ENCODE measurements around the gene KAZN. TPM values are rescaled to one million over a fixed set of nuclear protein-coding genes. Genes with fewer than 3 reads are reported as not detected.

KAZN gene
- total RNA-seq, 1 experiment from 2014 or later, result 6.5 TPM

- peak; percentile 67 for DNase-seq (ENCODE audit: low read depth, low spot score)
- in situ Hi-C loops (cut with HindIII; ENCODE audit: low pct_unique_long_range_greater_than_20kb, low sequenced_read_pairs), result no loop called here
Observed at GRCh38 chr1:14605945-14606344, 7.5 kb downstream of the KAZN start.

DNA sequence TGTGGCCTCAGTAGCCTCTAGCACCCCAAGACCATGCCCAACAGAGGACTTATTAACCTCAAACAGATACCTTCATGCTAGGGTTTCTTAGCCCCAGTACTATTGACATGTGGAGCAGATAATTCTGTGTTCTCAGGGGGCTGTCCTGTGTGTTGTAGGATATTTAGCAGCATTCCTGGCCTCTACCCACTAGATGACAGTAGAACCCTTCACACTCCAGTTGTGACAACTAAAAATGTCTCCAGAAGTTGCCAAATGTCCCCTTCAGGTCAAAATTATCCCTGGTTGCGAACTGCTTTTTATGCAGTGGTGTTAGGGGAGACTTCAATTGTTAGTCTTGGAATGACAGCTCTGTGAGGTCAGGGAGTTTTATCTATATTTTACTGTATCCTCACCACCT, 8.1 kb downstream of the KAZN start:
- DNase-seq (ENCODE audit: low read depth, low spot score), result peak; percentile 63
- in situ Hi-C loops (cut with HindIII; ENCODE audit: low pct_unique_long_range_greater_than_20kb, low sequenced_read_pairs), result no loop called here

DNA sequence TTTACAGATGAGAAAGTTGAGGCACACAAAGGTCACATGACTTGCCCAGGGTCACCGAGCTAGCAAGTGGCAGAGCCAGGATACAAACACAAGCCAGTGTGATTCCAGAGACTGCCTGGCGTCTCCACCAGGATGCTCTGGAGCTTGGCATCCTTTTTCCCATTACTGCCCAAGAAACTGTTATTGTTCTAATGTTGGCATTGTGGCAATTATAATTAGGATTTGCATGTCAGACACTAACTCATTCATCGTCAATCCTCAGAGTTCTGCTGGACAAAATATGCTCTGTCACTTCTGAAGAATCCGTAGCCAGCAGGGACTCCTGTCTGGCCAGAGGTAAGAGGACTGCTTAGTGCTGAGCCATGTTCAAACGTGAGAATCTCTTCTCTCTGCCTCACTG, 8.8 kb downstream of the KAZN start:
- no peak for DNase-seq (ENCODE audit: low read depth, low spot score)
- in situ Hi-C loops (cut with HindIII; ENCODE audit: low pct_unique_long_range_greater_than_20kb, low sequenced_read_pairs), result no loop called here

DNA sequence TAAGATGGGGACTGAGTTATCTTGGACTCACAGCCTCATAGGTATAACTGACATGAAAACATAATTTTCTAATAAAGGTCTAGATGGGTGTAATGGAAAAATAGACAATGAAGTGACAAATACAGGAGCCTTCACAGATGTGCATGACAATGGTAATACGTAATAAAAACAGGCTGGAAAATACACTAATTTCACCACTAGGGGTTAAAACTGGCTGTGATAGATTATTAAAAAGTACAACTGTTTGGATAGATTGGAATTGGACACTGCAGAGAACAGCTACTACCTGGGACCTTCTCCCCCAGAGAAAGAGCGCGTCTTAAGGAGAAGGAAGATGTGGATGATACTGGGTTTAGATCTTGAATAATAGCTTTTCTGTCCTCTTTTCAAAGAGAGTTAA, 9.8 kb downstream of the KAZN start:
- DNase-seq (ENCODE audit: low read depth, low spot score), result peak; percentile 29
- in situ Hi-C loops (cut with HindIII; ENCODE audit: low pct_unique_long_range_greater_than_20kb, low sequenced_read_pairs), result no loop called here

DNA sequence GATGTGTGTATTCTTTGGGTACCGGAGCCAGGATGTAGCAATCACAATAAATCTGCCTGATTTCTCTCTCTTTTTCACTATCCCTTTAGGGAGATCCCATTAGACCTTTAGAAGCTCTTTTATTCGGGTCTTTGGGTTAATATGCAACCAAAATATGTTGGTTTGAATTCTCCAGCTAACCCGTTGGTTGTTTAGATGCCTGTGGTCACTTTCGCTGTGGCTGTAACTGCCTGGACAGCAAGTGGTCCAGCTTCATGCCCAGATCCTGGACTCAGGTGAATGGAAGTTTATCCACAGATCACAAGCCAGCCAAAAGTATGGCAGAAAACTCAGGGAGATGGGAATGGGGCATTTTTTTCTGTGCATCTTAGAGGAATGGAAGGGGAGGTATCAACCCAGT, 12.3 kb downstream of the KAZN start:
- in situ Hi-C loops (cut with HindIII; ENCODE audit: low pct_unique_long_range_greater_than_20kb, low sequenced_read_pairs), result no loop called here
- DNase-seq (ENCODE audit: low read depth, low spot score), result no peak

GRCh38 chr1:14611792-14612191, 13.3 kb downstream of the KAZN start:
- in situ Hi-C loops (cut with HindIII; ENCODE audit: low pct_unique_long_range_greater_than_20kb, low sequenced_read_pairs), result no loop called here

DNA sequence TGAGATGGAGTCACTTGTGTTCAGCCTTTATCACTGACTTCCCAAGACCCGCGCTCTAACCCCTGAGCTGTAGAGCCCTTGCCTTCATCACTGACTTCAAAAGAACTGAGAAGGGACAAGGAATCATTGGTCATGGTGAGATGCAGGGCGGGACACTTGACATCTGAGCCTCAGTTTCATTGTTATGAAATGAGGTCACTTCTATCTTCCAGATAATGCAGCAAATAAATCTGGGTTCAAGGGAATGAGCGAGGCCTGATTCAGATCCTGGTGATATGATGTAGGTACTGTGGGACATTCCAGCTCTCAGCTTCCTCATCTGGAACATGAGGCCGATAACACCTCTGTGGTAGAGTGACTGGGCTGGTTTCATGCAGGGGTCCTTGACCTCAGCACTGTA, 13.8 kb downstream of the KAZN start:
- in situ Hi-C loops (cut with HindIII; ENCODE audit: low pct_unique_long_range_greater_than_20kb, low sequenced_read_pairs), result no loop called here
- no peak for DNase-seq (ENCODE audit: low read depth, low spot score)

More at GRCh38 chr1:14611792-14612191, 13.3 kb downstream of the KAZN start:
- DNase-seq (ENCODE audit: low read depth, low spot score), result no peak

DNA sequence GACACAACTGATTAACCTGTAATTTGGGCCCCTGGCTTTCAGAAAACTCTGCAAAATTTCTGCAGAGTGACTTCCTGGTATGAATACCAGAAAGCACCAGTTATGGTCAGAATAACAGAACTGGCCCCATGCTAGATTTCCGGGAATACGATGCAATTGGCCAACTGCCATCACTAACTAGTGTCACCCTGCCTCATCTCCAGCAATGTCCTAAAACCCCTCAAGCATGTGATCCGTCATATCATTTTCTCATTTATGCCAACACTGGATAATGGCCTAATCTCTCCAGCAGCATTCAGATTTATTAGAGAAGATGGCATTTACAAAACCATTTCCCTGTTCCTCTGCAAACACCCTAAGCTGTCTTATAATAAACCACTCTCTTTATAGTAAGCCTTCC, 15.4 kb downstream of the KAZN start:
- in situ Hi-C loops (cut with HindIII; ENCODE audit: low pct_unique_long_range_greater_than_20kb, low sequenced_read_pairs), result no loop called here
- DNase-seq (ENCODE audit: low read depth, low spot score), result no peak

DNA sequence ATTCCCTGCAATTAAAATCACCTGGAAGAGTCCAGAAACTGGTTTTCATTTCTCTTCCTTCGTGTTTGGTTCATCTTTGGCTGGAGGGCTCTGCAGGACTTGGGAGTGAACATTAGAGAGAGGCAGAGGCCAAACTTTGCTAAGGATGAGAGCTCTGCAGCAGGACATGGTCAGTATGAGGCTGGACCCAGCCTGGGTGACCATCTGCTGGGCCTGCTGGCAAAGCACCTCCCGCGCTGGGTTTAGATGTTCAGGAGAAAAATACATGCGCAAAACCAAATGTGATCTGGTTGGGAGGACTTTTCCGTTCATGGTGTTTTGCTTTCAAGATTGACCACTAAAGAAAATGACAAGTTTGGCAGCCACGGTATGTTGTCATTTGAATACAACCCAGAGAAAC, 15.9 kb downstream of the KAZN start:
- no peak for DNase-seq (ENCODE audit: low read depth, low spot score)
- in situ Hi-C loops (cut with HindIII; ENCODE audit: low pct_unique_long_range_greater_than_20kb, low sequenced_read_pairs), result no loop called here

GRCh38 chr1:14615549-14616218, 17.2 kb downstream of the KAZN start:
- in situ Hi-C loops (cut with HindIII; ENCODE audit: low pct_unique_long_range_greater_than_20kb, low sequenced_read_pairs), result no loop called here
- DNase-seq (ENCODE audit: low read depth, low spot score), result no peak

GRCh38 chr1:14616632-14617396, 18.3 kb downstream of the KAZN start:
- DNase-seq (ENCODE audit: low read depth, low spot score), result no peak
- in situ Hi-C loops (cut with HindIII; ENCODE audit: low pct_unique_long_range_greater_than_20kb, low sequenced_read_pairs), result no loop called here

GRCh38 chr1:14617791-14618190, 19.3 kb downstream of the KAZN start:
- no peak for DNase-seq (ENCODE audit: low read depth, low spot score)
- in situ Hi-C loops (cut with HindIII; ENCODE audit: low pct_unique_long_range_greater_than_20kb, low sequenced_read_pairs), result no loop called here

DNA sequence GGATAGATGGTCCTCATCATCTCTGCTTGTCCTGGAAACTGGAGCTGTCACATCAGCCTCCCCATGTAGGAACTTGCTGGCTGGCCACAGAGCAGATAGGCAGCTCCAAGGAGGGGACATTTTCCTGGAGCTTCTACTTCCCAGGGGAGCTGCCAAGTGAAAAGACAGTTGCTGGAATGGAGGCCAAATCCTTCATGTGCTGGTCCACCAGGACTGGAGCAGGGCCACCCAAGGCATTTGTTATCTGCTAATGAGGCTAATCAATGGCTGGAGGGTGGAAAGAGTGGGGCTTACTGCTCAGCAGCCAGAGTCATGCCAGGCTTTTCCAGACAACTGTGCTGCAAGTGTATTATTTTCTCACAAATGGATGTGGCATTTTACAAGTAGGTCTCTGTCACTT, 22.5 kb downstream of the KAZN start:
- in situ Hi-C loops (cut with HindIII; ENCODE audit: low pct_unique_long_range_greater_than_20kb, low sequenced_read_pairs), result no loop called here
- no peak for DNase-seq (ENCODE audit: low read depth, low spot score)

DNA sequence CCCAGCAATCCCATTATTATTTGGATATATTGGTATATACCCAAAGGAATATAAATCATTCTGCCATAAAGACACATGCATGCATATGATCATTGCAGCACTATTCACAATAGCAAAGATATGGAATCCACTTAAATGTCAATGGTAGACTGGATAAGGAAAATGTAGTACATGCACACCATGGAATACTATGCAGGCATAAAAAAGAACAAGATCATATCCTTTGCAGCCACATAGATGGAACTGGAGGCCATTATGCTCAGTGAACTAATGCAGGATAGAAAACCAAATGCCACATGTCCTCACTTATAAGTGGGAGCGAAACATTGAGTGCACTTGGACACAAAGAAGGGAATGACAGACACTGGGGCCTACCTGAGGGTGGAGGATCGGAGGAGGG, 24.6 kb downstream of the KAZN start:
- in situ Hi-C loops (cut with HindIII; ENCODE audit: low pct_unique_long_range_greater_than_20kb, low sequenced_read_pairs), result no loop called here
- DNase-seq (ENCODE audit: low read depth, low spot score), result no peak

DNA sequence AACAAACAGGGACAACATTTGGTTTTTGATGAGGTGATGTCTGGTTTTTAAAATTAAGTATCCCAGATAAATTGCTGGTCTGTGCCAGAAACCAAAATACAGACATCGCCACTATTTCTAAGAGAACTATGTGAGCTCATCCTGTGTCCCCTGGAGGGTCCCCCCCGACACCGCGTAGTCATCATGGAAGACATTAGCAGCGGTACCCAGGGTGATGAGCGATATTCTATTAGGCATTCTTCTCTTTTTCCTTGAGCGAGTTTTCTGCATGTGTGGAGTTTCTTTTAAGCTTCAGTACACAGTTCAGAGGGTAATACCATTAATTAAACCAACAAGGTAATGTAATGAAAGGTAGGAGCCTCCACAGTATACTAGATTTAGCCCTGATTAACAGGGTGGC, 26.5 kb downstream of the KAZN start:
- in situ Hi-C loops (cut with HindIII; ENCODE audit: low pct_unique_long_range_greater_than_20kb, low sequenced_read_pairs), result no loop called here

DNA sequence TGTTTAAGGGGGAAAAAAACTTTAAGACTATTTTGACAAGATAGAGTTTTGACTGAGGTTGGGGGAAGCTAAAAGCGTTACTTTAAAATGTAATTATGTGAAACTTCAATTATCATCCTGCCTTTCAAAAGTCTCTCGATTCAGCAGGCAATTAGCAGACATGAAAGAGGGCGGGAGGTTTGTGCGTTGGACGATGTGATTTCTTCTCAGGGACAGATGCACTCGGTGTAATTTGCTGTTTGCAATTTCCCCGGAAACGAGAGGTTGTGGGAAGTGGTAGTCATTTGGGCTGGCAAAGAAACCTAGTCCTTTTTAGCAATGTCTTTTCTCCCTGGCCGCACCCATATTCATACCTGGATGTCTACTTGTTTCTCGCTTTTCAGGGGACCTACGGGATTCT, 27.1 kb downstream of the KAZN start:
- in situ Hi-C loops (cut with HindIII; ENCODE audit: low pct_unique_long_range_greater_than_20kb, low sequenced_read_pairs), result no loop called here
- DNase-seq (ENCODE audit: low read depth, low spot score), result no peak

More for the DNA sequence above, 26.5 kb downstream of the KAZN start:
- DNase-seq (ENCODE audit: low read depth, low spot score), result no peak

DNA sequence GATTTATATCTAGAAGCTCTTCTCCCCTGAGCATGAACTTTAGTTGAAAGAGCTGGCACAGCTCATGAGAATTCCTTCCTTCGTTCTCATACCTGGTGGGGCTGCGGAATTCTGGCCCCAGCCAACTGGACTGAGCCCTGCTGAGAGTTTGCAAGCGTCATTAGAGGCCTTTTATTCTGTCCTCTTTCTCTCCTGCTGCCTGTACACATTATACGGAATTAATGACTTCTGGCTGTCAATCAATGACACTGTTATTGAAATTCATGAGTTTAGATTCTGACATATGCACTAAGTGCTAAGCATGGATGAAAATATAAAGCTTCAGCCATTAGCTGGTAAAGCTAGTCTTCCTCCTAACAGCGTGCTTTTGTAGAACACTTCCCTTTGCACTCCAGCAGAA, 27.5 kb downstream of the KAZN start:
- in situ Hi-C loops (cut with HindIII; ENCODE audit: low pct_unique_long_range_greater_than_20kb, low sequenced_read_pairs), result no loop called here

GRCh38 chr1:14626869-14627607, 28.6 kb downstream of the KAZN start:
- no peak for DNase-seq (ENCODE audit: low read depth, low spot score)
- in situ Hi-C loops (cut with HindIII; ENCODE audit: low pct_unique_long_range_greater_than_20kb, low sequenced_read_pairs), result no loop called here

More for the DNA sequence above, 27.5 kb downstream of the KAZN start:
- DNase-seq (ENCODE audit: low read depth, low spot score), result no peak
